Inferior parietal cortex (tissue), 1 donor: Measurements from ENCODE around the gene OPRM1.

Source experiments
- DNase-seq: peaks from one replicate; pipeline ENCODE4 v3.0.0-alpha.2; 2016; ENCODE audit errors: extremely low spot score

Gene OPRM1

DNA sequence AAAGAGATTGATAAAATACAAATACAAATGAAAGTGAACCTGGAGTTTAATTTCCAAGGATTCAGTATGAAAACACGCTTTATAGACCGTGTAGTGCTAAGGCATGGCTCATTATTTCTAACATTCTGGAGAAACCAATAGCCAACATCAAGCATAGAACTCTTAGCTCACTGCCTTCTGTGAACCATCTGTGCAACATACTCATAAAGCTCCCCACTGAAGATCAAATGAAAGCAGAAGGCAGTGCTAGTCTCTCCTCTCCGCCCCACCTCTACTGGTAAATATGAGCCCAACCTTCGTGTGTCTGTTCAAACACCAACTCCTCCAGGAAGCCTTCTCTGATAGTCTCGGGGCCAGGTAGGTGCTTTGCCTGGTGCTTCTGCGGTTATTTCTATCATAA, 163.9 kb downstream of the OPRM1 start:
- DNase-seq = no peak

GRCh38 chr6:154206141-154206540, 167.1 kb downstream of the OPRM1 start:
- no peak for DNase-seq

- no peak for DNase-seq
Measured at GRCh38 chr6:154206996-154207395, 168.0 kb downstream of the OPRM1 start.

DNA sequence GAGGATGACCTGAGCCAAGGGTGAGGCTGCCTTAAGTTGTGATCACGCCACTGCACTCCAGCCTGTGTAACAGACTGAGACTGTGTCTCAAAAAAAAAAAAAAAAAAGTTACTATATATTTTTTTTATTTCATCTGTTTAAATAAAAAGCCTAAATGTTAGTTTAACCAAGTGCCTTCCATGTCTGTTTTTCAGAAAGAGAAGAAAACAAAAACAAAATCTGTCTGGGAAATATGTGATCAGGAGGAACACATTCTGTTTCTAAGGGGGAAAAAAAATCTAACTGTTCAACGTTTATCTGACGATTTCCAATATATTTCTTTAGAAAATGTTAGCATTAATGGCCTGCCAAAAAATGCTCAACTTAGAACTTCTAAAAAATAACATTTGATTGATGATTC, 170.5 kb downstream of the OPRM1 start:
- no peak for DNase-seq

- DNase-seq = no peak
Measured at GRCh38 chr6:154210678-154211077, 171.6 kb downstream of the OPRM1 start.

DNA sequence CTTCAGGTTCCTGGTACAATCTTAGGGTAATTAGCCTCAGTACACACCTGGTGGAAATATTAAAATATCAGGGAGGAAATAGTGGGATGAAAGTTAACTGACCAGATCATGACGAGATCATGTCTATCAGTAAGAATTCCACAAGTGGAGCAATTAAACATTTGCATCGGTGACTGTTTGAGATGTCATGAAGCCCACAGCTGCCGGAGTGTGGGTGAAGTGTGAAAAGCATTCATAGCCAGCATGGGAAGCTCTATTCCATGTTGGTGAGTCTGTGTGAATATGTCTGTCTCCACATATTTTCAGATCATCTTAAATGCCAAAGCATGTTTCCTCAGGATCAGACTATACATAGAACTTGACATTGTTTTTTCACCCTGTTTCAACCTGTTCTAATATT, 174.7 kb downstream of the OPRM1 start:
- no peak for DNase-seq

DNA sequence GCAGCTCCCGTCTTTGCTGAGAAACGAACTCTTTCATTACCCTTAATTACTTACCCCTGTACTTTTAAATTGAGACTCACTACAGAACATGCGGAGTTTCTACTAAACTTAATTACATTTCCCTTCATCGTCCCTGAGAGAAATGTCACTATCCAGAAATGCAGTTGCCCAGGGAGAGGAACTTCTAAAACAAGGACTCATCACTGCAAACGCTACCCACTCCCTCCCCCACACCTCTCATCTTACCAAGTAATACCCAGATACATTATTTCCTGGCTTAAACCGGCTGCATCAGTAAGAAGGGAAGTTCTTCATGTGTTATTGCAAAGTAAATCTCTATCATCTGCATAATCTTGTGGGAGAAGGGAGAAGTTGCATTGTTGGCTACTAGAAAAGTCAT, 179.3 kb downstream of the OPRM1 start:
- no peak for DNase-seq

DNA sequence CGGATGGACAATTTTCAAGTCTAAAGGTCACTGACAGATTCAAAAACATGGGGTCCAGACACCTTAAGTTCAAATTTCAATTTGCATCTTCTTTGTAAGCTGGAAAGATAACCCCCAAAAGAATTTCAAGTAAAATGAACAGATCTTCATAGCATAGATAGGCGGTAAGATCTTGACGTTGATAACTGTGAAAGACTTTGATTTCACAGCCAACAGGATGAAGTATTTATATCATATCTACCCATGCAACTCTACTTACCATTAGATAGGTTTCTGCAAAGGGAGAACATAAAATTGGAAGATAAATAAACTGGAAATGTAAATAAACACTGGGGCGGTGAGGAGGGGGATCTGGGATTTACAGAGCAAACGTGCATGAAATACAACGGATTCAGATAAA, 179.7 kb downstream of the OPRM1 start:
- DNase-seq = no peak

DNA sequence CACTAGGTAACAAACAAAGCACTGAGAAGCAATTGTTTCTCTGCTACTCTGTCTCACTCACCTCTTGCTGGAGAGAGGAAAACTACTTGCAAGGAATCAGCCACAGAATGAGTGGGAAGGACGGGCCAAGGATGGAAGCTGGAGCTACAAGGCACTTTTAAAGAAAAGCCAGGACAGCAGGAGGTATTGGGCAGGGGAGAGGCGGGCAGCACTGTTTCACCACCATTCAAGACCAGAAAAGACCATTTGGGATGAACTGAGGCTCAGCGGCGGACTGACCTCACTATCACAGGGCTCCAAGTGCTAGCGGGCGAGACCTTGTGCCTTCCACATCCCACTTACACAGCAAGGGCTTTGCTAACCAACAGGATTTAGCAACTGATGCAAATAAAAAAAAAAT, 180.2 kb downstream of the OPRM1 start:
- DNase-seq = no peak

GRCh38 chr6:154222716-154223115, 183.7 kb downstream of the OPRM1 start:
- no peak for DNase-seq

GRCh38 chr6:154223296-154223695, 184.3 kb downstream of the OPRM1 start:
- no peak for DNase-seq

- DNase-seq = no peak
Measured at GRCh38 chr6:154226461-154226860, 187.4 kb downstream of the OPRM1 start.

DNA sequence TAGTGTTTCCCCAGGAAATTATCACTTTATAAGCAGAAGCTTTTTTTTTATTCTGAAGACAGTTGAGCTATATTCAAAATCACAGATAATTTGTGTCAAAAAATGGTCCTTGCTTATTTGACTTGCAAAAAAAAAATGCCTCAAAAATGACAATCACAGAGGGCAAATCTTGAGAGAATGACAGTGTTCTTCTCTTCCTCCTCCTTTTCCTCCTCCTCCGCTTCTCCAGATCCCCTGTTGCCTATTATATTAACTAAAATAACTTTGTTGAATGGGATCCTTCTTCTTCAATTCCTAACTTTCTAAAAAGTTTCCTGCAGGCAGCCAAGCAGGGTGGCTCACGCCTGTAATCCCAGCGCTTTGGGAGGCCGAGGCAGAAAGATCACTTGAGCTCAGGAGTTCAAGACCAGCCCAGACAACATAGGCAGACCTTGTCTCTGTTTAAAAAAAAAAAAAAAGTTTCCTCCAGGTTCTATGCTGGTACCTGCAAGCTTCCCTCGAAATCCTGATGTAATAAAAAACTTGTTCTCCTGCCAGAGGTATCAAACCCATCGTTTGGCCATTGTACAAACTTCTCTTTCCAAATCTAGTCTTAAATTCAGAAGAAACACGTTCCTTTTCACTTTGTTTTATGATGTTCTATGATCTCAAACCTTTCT, 189.0 kb downstream of the OPRM1 start:
- DNase-seq = no peak

DNA sequence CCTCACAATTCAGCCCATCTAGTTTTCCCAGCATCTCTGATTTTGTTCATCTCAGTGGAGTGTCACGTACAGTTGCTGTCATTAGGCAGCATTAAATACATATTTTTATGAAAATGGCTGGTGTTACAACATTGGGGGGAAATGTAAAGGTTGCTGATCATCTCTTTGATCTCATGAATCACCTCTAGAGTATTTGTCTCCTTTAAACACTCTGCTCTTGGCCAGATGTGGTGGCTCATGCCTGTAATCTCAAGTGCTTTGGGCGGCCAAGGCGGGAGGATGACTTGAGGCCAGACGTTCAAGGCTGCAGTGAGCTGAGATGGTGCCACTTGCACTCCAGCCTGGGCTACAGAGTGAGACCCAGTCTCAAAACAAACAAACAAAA, 189.5 kb downstream of the OPRM1 start:
- no peak for DNase-seq

- DNase-seq = no peak
Measured at GRCh38 chr6:154229786-154230185, 190.7 kb downstream of the OPRM1 start.

GRCh38 chr6:154230393-154230792, 191.4 kb downstream of the OPRM1 start:
- no peak for DNase-seq

DNA sequence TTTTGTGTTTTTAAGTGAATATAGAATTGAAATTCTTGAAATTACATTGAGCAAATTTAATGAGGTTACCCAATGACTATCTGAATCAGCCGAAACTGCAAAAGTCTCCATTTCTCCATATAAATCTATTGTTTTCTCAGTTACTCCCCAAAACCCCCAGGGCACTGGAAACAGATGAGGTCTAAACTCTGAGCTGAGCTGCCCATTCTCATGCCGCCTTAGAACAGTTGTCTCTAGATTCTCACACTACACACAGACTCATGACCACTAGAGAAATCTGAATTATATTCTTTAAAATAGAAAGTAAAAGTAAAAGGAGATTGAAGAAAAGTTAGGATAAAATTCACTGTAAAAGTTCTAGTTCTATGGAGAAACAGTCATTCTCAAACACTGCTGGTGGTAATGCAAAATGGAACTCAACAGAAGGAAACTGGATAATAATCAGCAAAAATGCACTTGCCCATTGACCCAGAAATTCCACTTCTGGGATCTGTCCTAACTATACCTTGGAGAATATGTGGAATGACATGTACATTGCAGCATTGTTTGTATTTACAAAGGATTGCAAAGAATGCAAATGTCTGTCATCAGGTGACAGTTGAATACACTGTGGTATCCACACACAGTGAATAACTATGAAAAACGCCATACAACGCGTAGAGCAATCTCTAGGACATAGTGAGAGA, 192.0 kb downstream of the OPRM1 start:
- no peak for DNase-seq

DNA sequence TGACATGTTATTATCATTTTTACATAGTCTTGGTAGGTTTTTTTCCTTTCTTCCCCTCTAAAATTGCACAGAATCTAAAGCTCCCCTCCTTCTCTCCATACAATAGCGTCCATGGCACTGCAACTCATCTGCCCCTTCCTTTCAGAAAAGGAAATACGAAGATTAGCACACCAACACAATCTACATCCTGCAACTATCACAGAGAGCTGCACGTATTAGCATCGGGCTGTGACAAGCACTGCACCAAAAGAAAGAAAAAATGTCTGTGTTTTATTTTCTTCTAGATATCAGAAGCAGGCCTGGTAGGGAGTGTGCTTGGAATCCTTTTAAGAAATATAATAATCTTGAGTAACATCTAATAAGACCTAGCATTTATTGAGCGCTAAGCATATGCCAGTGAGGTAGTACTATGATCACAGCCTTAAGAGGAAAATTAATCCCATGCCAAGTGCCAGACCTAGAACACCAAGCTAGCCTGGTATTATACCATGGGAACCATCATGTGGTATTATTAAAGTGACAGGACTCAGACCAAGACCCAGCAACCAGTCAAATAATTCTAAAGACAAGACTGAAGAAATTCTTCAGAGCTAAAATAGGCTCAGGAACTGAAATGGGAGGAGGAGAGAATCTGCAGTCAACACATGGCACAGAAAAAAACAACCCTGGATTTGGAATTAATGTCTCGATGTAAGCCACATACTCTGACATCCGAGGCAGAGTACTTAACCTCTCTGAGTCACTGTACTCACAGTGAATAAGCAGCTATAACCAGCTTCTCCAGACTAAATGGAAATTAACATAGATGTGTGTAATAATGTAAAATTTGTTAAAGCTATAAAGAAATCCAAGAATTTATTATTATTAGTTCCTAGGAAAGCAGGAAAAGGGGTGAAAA, 193.2 kb downstream of the OPRM1 start:
- no peak for DNase-seq

GRCh38 chr6:154233383-154233782, 194.3 kb downstream of the OPRM1 start:
- DNase-seq = no peak

DNA sequence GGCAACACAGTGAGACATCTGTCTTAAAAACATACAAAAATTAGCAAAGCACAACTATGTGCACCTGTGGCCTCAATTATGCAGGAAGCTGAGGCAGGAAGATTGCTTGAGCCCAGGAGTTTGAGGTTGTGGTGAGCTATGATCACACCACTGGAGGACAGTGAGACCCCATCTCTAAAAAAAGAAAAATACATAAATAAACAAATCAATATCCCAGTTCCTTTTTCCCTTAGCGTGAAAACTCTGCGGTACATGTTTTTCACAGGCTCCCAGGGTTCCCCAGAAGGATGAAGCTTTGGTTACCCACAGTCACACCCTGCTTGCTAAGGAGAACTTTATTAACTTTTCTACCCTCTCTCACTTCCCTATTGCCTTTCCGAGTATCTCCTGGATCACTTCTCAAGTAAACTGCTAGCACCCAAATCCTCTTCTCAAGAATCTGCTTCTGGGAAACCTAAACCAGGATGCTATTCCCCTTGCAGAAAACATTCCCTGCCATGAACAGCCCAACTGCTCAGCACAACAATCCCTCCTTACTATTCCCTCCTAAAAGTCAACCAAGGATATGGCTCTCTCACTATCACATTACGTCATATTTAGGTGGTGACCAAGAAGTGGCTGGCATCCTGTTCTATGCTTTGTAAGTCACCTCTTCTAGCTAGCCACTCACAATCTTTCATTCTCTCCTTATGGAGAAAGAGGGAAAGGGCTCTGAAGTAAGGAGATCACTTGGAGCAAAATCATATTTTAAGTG, 195.2 kb downstream of the OPRM1 start:
- DNase-seq = no peak

GRCh38 chr6:154236646-154237301, 197.7 kb downstream of the OPRM1 start:
- no peak for DNase-seq
